ENCODE data around the gene ACOT11. TPM values are rescaled to one million over a fixed set of nuclear protein-coding genes. Genes with fewer than 3 reads are reported as not detected.
A peak's percentile ranks its signal among the peaks of the same experiment; 100 is the strongest.

Gene ACOT11
- 1 to 10 TPM; 1.1 to 1.2 TPM for total RNA-seq

GRCh38 chr1:54547601-54548388, at the start of gene ACOT11:
TSS of gene ACOT11 (plus strand) at chr1:54548228. CDS start at chr1:54548310, 82 bp downstream.
- no peak for DNase-seq
- no peaks in the 10 kb centered on the region for H3K9me3 Mint-ChIP-seq
- no peaks in the 10 kb centered on the region for H3K27me3 Mint-ChIP-seq (ENCODE audit: low read depth)
- peaks cover 3% of the 10 kb centered on the region for H3K4me1 Mint-ChIP-seq (ENCODE audit: low read depth)
- no peaks in the 10 kb centered on the region for H3K36me3 Mint-ChIP-seq (ENCODE audit: low read depth)
- H3K27ac Mint-ChIP-seq: no peak within 1 kb of the TSS
- intact Hi-C loops (cut with micrococcal nuclease): no loop called here
- no peak within 1 kb of the TSS for H3K4me3 Mint-ChIP-seq
- CTCF ChIA-PET: interaction anchor here (0.6 to 1.0 kb wide), 3 partner anchors 16 to 443 kb away, joined by 3 to 5 read pairs (median 4); no protein-coding TSS in a partner anchor

GRCh38 chr1:54498383-54499096, 49.5 kb upstream of the ACOT11 start:
- H3K27ac Mint-ChIP-seq: no peak overlapping the region
- intact Hi-C loops (cut with micrococcal nuclease): loop anchor here (1.0 kb wide), 1 partner anchor 312 kb away; no protein-coding TSS in a partner anchor
- CTCF ChIA-PET: interaction anchor here (0.8 to 1.7 kb wide), 5 partner anchors 9 to 311 kb away, joined by 3 to 10 read pairs (median 4); no protein-coding TSS in a partner anchor
- H3K4me3 Mint-ChIP-seq: peak overlapping the region; percentile 63
- no peaks in the 10 kb centered on the region for H3K36me3 Mint-ChIP-seq (ENCODE audit: low read depth)
- H3K4me1 Mint-ChIP-seq (ENCODE audit: low read depth): peaks cover 8% of the 10 kb centered on the region
- H3K9me3 Mint-ChIP-seq: no peaks in the 10 kb centered on the region
- no peak for DNase-seq
- H3K27me3 Mint-ChIP-seq (ENCODE audit: low read depth): peaks cover 13% of the 10 kb centered on the region

- peaks cover 8% of the 10 kb centered on the region for H3K4me1 Mint-ChIP-seq (ENCODE audit: low read depth)
- no peak for DNase-seq
- H3K9me3 Mint-ChIP-seq: no peaks in the 10 kb centered on the region
- no peak overlapping the region for H3K27ac Mint-ChIP-seq
- peaks cover 13% of the 10 kb centered on the region for H3K27me3 Mint-ChIP-seq (ENCODE audit: low read depth)
- H3K4me3 Mint-ChIP-seq: peak overlapping the region; percentile 63
- intact Hi-C loops (cut with micrococcal nuclease): loop anchor here (1.0 kb wide), 1 partner anchor 311 kb away; no protein-coding TSS in a partner anchor
- H3K36me3 Mint-ChIP-seq (ENCODE audit: low read depth): no peaks in the 10 kb centered on the region
- CTCF ChIA-PET: interaction anchor here (0.8 to 1.7 kb wide), 10 partner anchors 10 to 417 kb away, joined by 3 to 10 read pairs (median 4); no protein-coding TSS in a partner anchor
Observed at GRCh38 chr1:54499097-54499359, 49.0 kb upstream of the ACOT11 start.

GRCh38 chr1:54499360-54500106, 48.5 kb upstream of the ACOT11 start:
- intact Hi-C loops (cut with micrococcal nuclease): loop anchor here (1.0 to 10.0 kb wide), 2 partner anchors 145 to 311 kb away; partner anchors contain the start of gene MROH7
- Mint-ChIP-seq H3K9me3 (no peaks in the 10 kb centered on the region), H3K4me1 (ENCODE audit: low read depth) (peaks cover 8% of the 10 kb centered on the region), H3K36me3 (ENCODE audit: low read depth) (no peaks in the 10 kb centered on the region), H3K27ac (no peak overlapping the region), H3K4me3 (peak overlapping the region; percentile 63), H3K27me3 (ENCODE audit: low read depth) (peaks cover 13% of the 10 kb centered on the region)
- CTCF ChIA-PET: interaction anchor here (0.7 to 1.7 kb wide), 13 partner anchors 10 to 418 kb away, joined by 3 to 10 read pairs (median 4); no protein-coding TSS in a partner anchor
- DNase-seq: peak; percentile 60

GRCh38 chr1:54500107-54500431, 48.0 kb upstream of the ACOT11 start:
- intact Hi-C loops (cut with micrococcal nuclease): loop anchor here (10.0 kb wide), 1 partner anchor 145 kb away; the partner anchor contains the start of gene MROH7
- peaks cover 13% of the 10 kb centered on the region for H3K27me3 Mint-ChIP-seq (ENCODE audit: low read depth)
- no peak for DNase-seq
- peak overlapping the region; percentile 58 for H3K4me3 Mint-ChIP-seq
- peaks cover 8% of the 10 kb centered on the region for H3K4me1 Mint-ChIP-seq (ENCODE audit: low read depth)
- CTCF ChIA-PET: interaction anchor here (0.7 to 1.7 kb wide), 11 partner anchors 10 to 418 kb away, joined by 3 to 10 read pairs (median 4); no protein-coding TSS in a partner anchor
- H3K27ac Mint-ChIP-seq: no peak overlapping the region
- H3K36me3 Mint-ChIP-seq (ENCODE audit: low read depth): no peaks in the 10 kb centered on the region
- H3K9me3 Mint-ChIP-seq: no peaks in the 10 kb centered on the region

GRCh38 chr1:54501849-54502248, 46.2 kb upstream of the ACOT11 start:
- Mint-ChIP-seq H3K27ac (no peak overlapping the region), H3K36me3 (ENCODE audit: low read depth) (no peaks in the 10 kb centered on the region), H3K9me3 (no peaks in the 10 kb centered on the region), H3K27me3 (ENCODE audit: low read depth) (peaks cover 13% of the 10 kb centered on the region), H3K4me3 (no peak overlapping the region), H3K4me1 (ENCODE audit: low read depth) (peaks cover 8% of the 10 kb centered on the region)
- CTCF ChIA-PET: no interaction called here
- DNase-seq: no peak
- intact Hi-C loops (cut with micrococcal nuclease): loop anchor here (10.0 kb wide), 1 partner anchor 143 kb away; the partner anchor contains the start of gene MROH7

- H3K27me3 Mint-ChIP-seq (ENCODE audit: low read depth): peaks cover 13% of the 10 kb centered on the region
Observed at GRCh38 chr1:54502342-54502741, 45.7 kb upstream of the ACOT11 start.

GRCh38 chr1:54506594-54506993, 41.4 kb upstream of the ACOT11 start:
- Mint-ChIP-seq H3K27ac (no peak overlapping the region), H3K27me3 (ENCODE audit: low read depth) (no peaks in the 10 kb centered on the region), H3K9me3 (no peaks in the 10 kb centered on the region), H3K4me1 (ENCODE audit: low read depth) (no peaks in the 10 kb centered on the region), H3K4me3 (no peak overlapping the region), H3K36me3 (ENCODE audit: low read depth) (no peaks in the 10 kb centered on the region)
- intact Hi-C loops (cut with micrococcal nuclease): loop anchor here (10.0 kb wide), 1 partner anchor 138 kb away; the partner anchor contains the start of gene MROH7
- no peak for DNase-seq
- CTCF ChIA-PET: no interaction called here

More at GRCh38 chr1:54502342-54502741, 45.7 kb upstream of the ACOT11 start:
- CTCF ChIA-PET: no interaction called here
- no peak for DNase-seq
- H3K4me1 Mint-ChIP-seq (ENCODE audit: low read depth): peaks cover 8% of the 10 kb centered on the region
- H3K4me3 Mint-ChIP-seq: no peak overlapping the region
- no peaks in the 10 kb centered on the region for H3K36me3 Mint-ChIP-seq (ENCODE audit: low read depth)
- H3K9me3 Mint-ChIP-seq: no peaks in the 10 kb centered on the region
- H3K27ac Mint-ChIP-seq: no peak overlapping the region
- intact Hi-C loops (cut with micrococcal nuclease): loop anchor here (10.0 kb wide), 1 partner anchor 142 kb away; the partner anchor contains the start of gene MROH7

GRCh38 chr1:54507033-54507870, 40.8 kb upstream of the ACOT11 start:
- H3K27ac Mint-ChIP-seq: no peak overlapping the region
- no peaks in the 10 kb centered on the region for H3K27me3 Mint-ChIP-seq (ENCODE audit: low read depth)
- H3K4me1 Mint-ChIP-seq (ENCODE audit: low read depth): no peaks in the 10 kb centered on the region
- intact Hi-C loops (cut with micrococcal nuclease): loop anchor here (10.0 kb wide), 1 partner anchor 138 kb away; the partner anchor contains the start of gene MROH7
- H3K4me3 Mint-ChIP-seq: no peak overlapping the region
- CTCF ChIA-PET: interaction anchor here (0.6 to 1.0 kb wide), 2 partner anchors 94 to 326 kb away, joined by 3 to 4 read pairs; no protein-coding TSS in a partner anchor
- H3K36me3 Mint-ChIP-seq (ENCODE audit: low read depth): no peaks in the 10 kb centered on the region
- DNase-seq: no peak
- H3K9me3 Mint-ChIP-seq: no peaks in the 10 kb centered on the region

- Mint-ChIP-seq H3K4me1 (ENCODE audit: low read depth) (no peaks in the 10 kb centered on the region), H3K27me3 (ENCODE audit: low read depth) (no peaks in the 10 kb centered on the region), H3K4me3 (no peak overlapping the region), H3K36me3 (ENCODE audit: low read depth) (no peaks in the 10 kb centered on the region), H3K27ac (no peak overlapping the region), H3K9me3 (no peaks in the 10 kb centered on the region)
- intact Hi-C loops (cut with micrococcal nuclease): no loop called here
- CTCF ChIA-PET: no interaction called here
- no peak for DNase-seq
Observed at GRCh38 chr1:54510715-54511270, 37.2 kb upstream of the ACOT11 start.

Data from activated naive CD4-positive, alpha-beta T cell treated with anti-CD3 and anti-CD28 coated beads for 36 hours (primary cell).